Common myeloid progenitor, CD34-positive (primary cell): ENCODE results near the gene VPS37C.
A peak's percentile ranks its signal among the peaks of the same experiment; 100 is the strongest.

Experiments used
- CTCF ChIA-PET: fragments of 350-600 bp; sonication (Branson Sonifier 250); formaldehyde crosslinking; loops from one replicate; lab custom pipeline; 2021; ENCODE audit warnings: antibody characterized with exemption; lab: Charles Lee
- POLR2A ChIA-PET: fragments of 350-600 bp; sonication (Branson Sonifier 250); formaldehyde crosslinking; loops from one replicate; lab custom pipeline; 2021; ENCODE audit warnings: antibody characterized with exemption; lab: Charles Lee
- DNase-seq, 3 donors: peaks; one replicate each; pipeline versions ENCODE4 v3.0.0 to v3.0.0-alpha.2; 2013
- H3K27ac ChIP-seq, 2 experiments: 1 replicate in 1 of 2; 2 replicates in 1 of 2; pipeline ENCODE4 v1.7.0; 2013; ENCODE audit warnings: inconsistent platforms in 2 of 2, low read length in 2 of 2, mild to moderate bottlenecking in 2 of 2, low read depth in 1 of 2, moderate library complexity in 1 of 2; ENCODE audit not compliant: severe bottlenecking in 2 of 2, insufficient read depth in 1 of 2, poor library complexity in 1 of 2
- H3K27me3 ChIP-seq, 5 experiments: replicated peaks in 2 of 5; 1 replicate in 3 of 5; 2 replicates in 2 of 5; pipeline versions ENCODE4 v1.6.1 to v1.7.0; 2013; ENCODE audit warnings: low read length in 4 of 5, mild to moderate bottlenecking in 2 of 5, moderate library complexity in 2 of 5, inconsistent platforms in 1 of 5; ENCODE audit not compliant: insufficient read depth in 5 of 5, control insufficient read depth in 4 of 5
- H3K36me3 ChIP-seq, 4 experiments: 1 replicate in 2 of 4; 2 replicates in 2 of 4; pipeline versions ENCODE4 v1.6.1 to v1.7.0; 2013; ENCODE audit warnings: low read length in 3 of 4, control low read depth in 1 of 4, mild to moderate bottlenecking in 1 of 4; ENCODE audit not compliant: control insufficient read depth in 4 of 4, insufficient read depth in 4 of 4
- H3K4me1 ChIP-seq, 4 experiments: 1 replicate in 3 of 4; 2 replicates in 1 of 4; pipeline versions ENCODE4 v1.6.1 to v1.7.1; 2013; ENCODE audit warnings: low read length in 3 of 4, mild to moderate bottlenecking in 3 of 4, control low read depth in 1 of 4, inconsistent platforms in 1 of 4, moderate library complexity in 1 of 4; ENCODE audit not compliant: control insufficient read depth in 4 of 4, insufficient read depth in 4 of 4; ENCODE audit errors: control extremely low read depth in 1 of 4
- H3K4me3 ChIP-seq, 7 experiments: 1 replicate in 4 of 7; 2 replicates in 3 of 7; pipeline versions ENCODE4 v1.5.1 to v1.7.0; 2013; ENCODE audit warnings: mild to moderate bottlenecking in 7 of 7, low read length in 6 of 7, moderate library complexity in 6 of 7, inconsistent platforms in 2 of 7, low read depth in 2 of 7, control low read depth in 1 of 7; ENCODE audit not compliant: insufficient read depth in 4 of 7, control insufficient read depth in 1 of 7; ENCODE audit errors: extremely low read depth in 1 of 7
- H3K9me3 ChIP-seq, 5 experiments: 1 replicate in 4 of 5; 2 replicates in 1 of 5; pipeline versions ENCODE4 v1.6.1 to v1.7.1; 2013; ENCODE audit warnings: low read length in 4 of 5, mild to moderate bottlenecking in 2 of 5, inconsistent platforms in 1 of 5, low read depth in 1 of 5, moderate library complexity in 1 of 5; ENCODE audit not compliant: control insufficient read depth in 4 of 5, insufficient read depth in 2 of 5; ENCODE audit errors: control extremely low read depth in 1 of 5
- WGBS: methylation state at CpG from one replicate; pipeline ENCODE4 v1.1.5; 2013; ENCODE audit not compliant: insufficient coverage; 5-methylcytosine and 5-hydroxymethylcytosine counted together

The VPS37C gene

GRCh38 chr11:61124574-61125309 lies 36.5 kb downstream of the VPS37C start:
- 98% methylated on average over 15 of the region's 17 CpGs for WGBS
- H3K4me3 ChIP-seq, result no peak overlapping the region
- no peaks in the 10 kb centered on the region for H3K9me3 ChIP-seq
- ChIA-PET CTCF (interaction anchor here (1.9 to 9.4 kb wide), 2 partner anchors 13 to 61 kb away, joined by 5 to 109 read pairs; no protein-coding TSS in a partner anchor), POLR2A (no interaction called here)
- H3K4me1 ChIP-seq, result peaks cover 0 to 5% (median 1%) of the 10 kb centered on the region in 4 experiments
- DNase-seq, result no peak
- H3K27me3 ChIP-seq, result no peaks in the 10 kb centered on the region
- H3K27ac ChIP-seq, result no peak overlapping the region
- H3K36me3 ChIP-seq, result no peaks in the 10 kb centered on the region

- no peaks in the 10 kb centered on the region for H3K36me3 ChIP-seq
- CTCF ChIA-PET, result no interaction called here
Measured at GRCh38 chr11:61123775-61124571, 37.3 kb downstream of the VPS37C start.

GRCh38 chr11:61122761-61123160 lies 38.5 kb downstream of the VPS37C start:
- WGBS, result 97% methylated on average over 13 of the region's 13 CpGs
- CTCF ChIA-PET, result interaction anchor here (1.1 kb wide), 1 partner anchor 65 kb away, joined by 3 read pairs; no protein-coding TSS in a partner anchor
- POLR2A ChIA-PET, result no interaction called here
- no peak for DNase-seq
- no peaks in the 10 kb centered on the region for H3K9me3 ChIP-seq
- no peak overlapping the region for H3K4me3 ChIP-seq
- H3K4me1 ChIP-seq, result no peaks in the 10 kb centered on the region
- H3K36me3 ChIP-seq, result no peaks in the 10 kb centered on the region
- no peaks in the 10 kb centered on the region for H3K27me3 ChIP-seq
- H3K27ac ChIP-seq, result no peak overlapping the region

More at GRCh38 chr11:61123775-61124571, 37.3 kb downstream of the VPS37C start:
- H3K4me3 ChIP-seq, result no peak overlapping the region
- no peaks in the 10 kb centered on the region for H3K9me3 ChIP-seq
- 97% methylated on average over 10 of the region's 13 CpGs for WGBS
- no peaks in the 10 kb centered on the region for H3K27me3 ChIP-seq
- no peak overlapping the region for H3K27ac ChIP-seq
- no peaks in the 10 kb centered on the region for H3K4me1 ChIP-seq
- POLR2A ChIA-PET, result no interaction called here
- DNase-seq, result no peak

GRCh38 chr11:61121917-61122316 lies 39.3 kb downstream of the VPS37C start:
- no peaks in the 10 kb centered on the region for H3K9me3 ChIP-seq
- no peaks in the 10 kb centered on the region for H3K27me3 ChIP-seq
- 93% methylated on average over 1 of the region's 2 CpGs for WGBS
- POLR2A ChIA-PET, result no interaction called here
- no peak overlapping the region for H3K4me3 ChIP-seq
- H3K27ac ChIP-seq, result no peak overlapping the region
- no peaks in the 10 kb centered on the region for H3K36me3 ChIP-seq
- CTCF ChIA-PET, result interaction anchor here (1.1 kb wide), 1 partner anchor 66 kb away, joined by 3 read pairs; no protein-coding TSS in a partner anchor
- no peak for DNase-seq
- H3K4me1 ChIP-seq, result no peaks in the 10 kb centered on the region

- Histone ChIP-seq H3K27ac (no peak overlapping the region), H3K4me1 (no peaks in the 10 kb centered on the region), H3K9me3 (no peaks in the 10 kb centered on the region), H3K27me3 (no peaks in the 10 kb centered on the region), H3K4me3 (no peak overlapping the region), H3K36me3 (no peaks in the 10 kb centered on the region)
- CTCF ChIA-PET, result interaction anchor here (0.7 to 1.5 kb wide), 4 partner anchors 8 to 67 kb away, joined by 3 to 6 read pairs (median 4); no protein-coding TSS in a partner anchor
- POLR2A ChIA-PET, result no interaction called here
- WGBS, result 95% methylated on average over 14 of the region's 15 CpGs
- DNase-seq, result no peak
Measured at GRCh38 chr11:61121192-61121831, 39.9 kb downstream of the VPS37C start.

GRCh38 chr11:61120706-61121191 lies 40.5 kb downstream of the VPS37C start:
- POLR2A ChIA-PET, result no interaction called here
- CTCF ChIA-PET, result interaction anchor here (0.7 to 1.5 kb wide), 6 partner anchors 8 to 129 kb away, joined by 3 to 6 read pairs (median 3); no protein-coding TSS in a partner anchor
- DNase-seq, result peak in 1 of 3 donors; percentile 30
- H3K27me3 ChIP-seq, result no peaks in the 10 kb centered on the region
- no peak overlapping the region for H3K27ac ChIP-seq
- H3K36me3 ChIP-seq, result no peaks in the 10 kb centered on the region
- no peaks in the 10 kb centered on the region for H3K4me1 ChIP-seq
- H3K9me3 ChIP-seq, result no peaks in the 10 kb centered on the region
- WGBS, result 87% methylated on average over 3 of the region's 5 CpGs
- no peak overlapping the region for H3K4me3 ChIP-seq
